HG03558 (cell line): ENCODE data around the gene PRKAG2.

Experiments used
- ATAC-seq: cut with Tn5 transposase; IDR thresholded peaks from one replicate; pipeline ENCODE4 v1.9.1; 2021; ENCODE audit warnings: moderate number of reproducible peaks; ENCODE audit not compliant: unreplicated experiment; ENCODE audit errors: extremely low read depth

The PRKAG2 gene

GRCh38 chr7:151691449-151691848, 185.5 kb downstream of the PRKAG2 start:
- ATAC-seq: no peak

DNA sequence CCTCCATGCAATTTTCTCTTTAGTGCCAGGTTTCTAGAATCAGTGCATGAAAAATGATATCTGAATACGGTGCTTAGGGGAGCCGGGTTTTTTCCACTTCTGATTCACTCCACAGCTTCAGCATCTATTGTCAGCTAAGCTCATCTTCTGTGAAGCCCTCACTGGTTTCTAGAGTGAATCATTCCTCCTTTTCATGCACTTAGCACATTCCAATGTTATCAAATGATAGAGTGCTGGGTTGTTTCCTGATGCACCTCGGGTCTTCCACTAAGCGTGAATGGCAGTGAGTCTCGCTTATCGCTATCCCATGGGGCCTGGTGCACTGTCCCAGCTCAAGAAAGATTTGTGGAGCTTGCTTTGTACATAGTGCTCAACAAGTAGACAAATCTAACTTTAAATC, 186.3 kb downstream of the PRKAG2 start:
- ATAC-seq: no peak

DNA sequence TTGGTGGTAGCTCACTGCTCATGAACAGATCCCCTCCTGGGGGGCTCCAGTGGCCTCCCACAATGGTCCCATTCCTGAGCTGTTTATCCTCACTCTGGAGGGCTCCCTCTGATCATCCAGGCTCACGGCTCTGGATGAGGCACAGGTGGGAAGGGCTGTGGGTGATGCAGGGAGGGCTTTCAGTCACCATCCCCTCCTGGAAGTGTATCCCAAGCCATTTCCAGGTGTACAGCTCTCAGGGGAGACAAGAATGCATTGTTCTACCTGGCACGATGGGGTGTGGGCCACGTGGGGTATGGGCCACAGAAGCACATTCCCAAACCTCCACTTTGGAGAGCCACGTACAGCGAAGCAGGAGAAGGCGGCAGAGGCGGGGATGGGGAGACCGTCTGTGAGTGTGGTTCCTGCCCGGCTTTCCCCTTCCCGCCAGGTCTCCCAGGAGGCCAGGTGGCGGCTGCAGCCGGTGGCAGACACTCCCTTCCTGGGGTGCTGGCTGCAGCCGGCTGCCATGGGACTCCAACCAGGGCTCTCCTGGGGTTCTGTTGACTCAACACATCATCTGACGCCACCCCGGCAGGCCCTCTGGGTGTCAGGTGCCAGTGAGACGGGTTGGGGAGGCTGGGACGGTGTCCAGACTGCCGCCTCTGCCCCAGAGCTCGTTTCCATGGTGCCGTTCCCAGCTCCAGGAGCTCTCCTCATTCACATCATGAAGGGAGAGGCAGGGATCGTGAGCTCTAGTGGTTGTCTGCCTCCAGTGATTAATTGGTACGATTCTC, 187.5 kb downstream of the PRKAG2 start:
- ATAC-seq: no peak

DNA sequence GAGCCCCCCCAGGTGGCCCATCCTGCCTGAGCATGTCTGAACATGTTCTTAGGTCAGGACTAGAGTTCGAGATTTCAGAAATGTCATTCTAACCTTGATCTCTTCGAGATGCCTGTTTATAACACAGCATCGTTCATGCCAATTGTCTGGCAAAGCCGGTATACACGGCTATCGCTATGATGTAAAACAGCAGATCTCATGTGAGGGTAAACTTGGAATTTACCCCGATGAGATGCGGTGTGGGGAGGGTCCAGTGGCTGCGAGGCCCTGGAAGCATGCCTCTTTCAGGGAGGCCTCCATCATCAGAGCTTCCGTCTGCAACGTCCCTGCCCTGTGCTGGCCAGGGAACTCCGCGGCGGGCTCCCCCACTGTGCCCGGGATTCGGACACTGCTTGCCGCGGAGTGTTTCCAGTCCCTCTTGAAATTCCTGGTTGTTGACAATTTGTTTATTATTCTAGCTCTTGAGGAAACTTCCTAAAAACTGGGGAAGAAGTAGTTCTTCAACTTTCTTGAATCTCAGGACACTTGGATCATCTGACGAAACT, 188.6 kb downstream of the PRKAG2 start:
- ATAC-seq: no peak

DNA sequence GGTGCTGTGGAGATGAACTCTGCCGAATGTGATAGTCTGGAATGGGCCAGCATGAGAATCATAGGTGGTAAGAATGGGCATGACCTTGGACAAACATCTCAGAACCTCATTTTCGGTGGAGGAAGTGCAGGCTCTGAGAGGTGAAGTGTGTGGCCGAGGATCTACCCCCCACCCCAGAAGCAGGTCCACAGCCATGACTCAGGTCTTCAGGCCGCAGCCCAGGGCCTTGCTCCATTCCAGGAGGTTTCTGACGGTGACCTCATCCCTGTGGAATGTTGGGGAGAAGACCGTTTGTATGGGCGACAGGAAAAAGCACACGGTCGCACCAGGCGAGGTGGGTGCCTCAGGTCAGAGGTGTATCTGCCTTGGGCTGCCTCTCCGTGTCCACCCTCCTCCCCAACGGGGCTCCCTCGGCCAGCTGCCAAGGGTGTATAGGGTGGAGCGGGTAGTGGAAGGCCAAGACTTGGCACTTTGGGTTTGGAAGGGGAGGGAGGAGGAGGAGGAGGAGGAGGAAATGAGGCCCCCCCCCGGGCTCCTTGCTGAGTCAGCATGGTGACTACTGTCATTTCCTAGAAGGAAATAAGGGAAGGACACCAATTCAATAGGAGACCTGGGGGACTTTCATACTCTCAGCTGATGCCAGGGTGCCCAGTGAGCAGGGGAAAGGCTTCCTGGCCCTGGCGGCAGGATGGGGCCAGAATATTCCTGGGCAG, 189.2 kb downstream of the PRKAG2 start:
- no peak for ATAC-seq

- ATAC-seq: no peak
Measured at GRCh38 chr7:151686826-151687225, 190.1 kb downstream of the PRKAG2 start.

- no peak for ATAC-seq
Measured at GRCh38 chr7:151686016-151686766, 190.7 kb downstream of the PRKAG2 start.

- ATAC-seq: no peak
Measured at GRCh38 chr7:151684408-151685175, 192.3 kb downstream of the PRKAG2 start.

DNA sequence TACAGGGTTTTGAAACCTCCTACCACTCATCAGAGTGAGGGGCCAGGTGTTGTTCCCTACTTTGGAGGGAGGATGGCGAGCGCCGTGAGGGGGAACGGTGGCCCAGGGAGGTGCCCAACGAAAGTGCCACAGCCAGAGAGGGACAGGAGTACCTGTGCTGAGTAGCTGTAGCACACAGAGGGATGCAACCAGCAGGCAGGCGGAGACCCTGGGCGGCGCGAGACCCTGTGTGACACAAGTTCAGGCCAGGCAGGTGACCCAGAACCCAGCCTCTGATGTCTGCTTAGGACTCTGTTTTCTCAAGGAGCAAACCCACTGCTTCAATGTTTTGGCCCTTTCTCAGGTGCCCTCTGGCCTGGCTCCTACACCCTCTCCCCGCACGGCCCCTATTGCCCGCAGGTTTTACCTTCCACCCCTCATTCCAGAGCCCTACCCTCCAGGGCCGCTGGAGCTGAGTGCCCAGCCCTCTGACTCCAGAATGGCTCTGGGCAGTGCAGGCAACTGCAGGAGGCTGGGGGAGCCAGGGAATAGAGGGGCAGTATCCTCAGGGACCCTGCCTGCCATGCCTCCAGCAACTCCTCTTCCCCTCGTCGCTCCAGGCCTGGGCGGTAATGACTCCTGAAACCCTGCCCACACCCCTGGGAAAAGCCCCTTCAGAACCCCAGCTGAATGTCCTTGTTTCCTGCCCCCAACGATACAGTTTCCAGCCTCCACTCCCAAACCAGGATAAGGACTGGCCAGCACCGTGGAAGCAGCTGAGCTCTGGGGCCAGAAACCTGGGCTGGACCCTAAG, 193.1 kb downstream of the PRKAG2 start:
- ATAC-seq: no peak

GRCh38 chr7:151682831-151683614, 193.9 kb downstream of the PRKAG2 start:
- ATAC-seq: no peak

- ATAC-seq: no peak
Measured at GRCh38 chr7:151681726-151682125, 195.2 kb downstream of the PRKAG2 start.

- ATAC-seq: no peak
Measured at GRCh38 chr7:151680810-151681209, 196.1 kb downstream of the PRKAG2 start.

- ATAC-seq: no peak
Measured at GRCh38 chr7:151679881-151680612, 196.9 kb downstream of the PRKAG2 start.

DNA sequence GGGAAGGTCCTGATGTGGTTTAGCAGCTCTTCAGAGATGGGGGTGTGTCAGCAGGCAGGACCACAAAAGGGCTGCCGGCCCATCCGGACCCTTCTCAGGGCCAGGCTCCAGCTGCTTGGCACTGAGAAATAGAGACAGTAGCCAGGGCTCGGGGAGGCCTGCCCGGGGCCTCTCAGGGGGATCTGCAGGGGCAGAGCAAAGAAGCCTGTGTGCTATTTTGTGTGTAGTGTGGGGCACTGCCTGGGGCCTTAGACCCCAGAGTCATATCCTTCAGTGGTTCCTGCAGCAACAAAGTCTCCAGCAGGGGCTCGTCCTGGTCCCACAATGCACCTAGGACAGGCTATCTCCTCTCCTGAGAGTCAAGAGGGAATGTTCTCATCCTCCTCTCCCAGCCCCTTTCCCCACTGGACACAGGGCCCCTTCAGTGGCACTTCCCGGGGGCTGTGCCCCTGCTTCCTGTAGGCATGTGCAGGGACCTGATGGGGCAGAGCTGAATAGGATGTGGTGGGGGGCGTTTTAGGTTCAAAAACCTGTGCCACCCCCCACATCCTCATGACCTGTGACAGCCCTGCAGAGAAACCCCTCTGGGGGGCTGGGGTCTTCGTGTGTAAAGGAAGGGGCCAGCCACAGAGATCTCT, 197.7 kb downstream of the PRKAG2 start:
- ATAC-seq: no peak

GRCh38 chr7:151678227-151678604, 198.7 kb downstream of the PRKAG2 start:
- ATAC-seq: no peak

DNA sequence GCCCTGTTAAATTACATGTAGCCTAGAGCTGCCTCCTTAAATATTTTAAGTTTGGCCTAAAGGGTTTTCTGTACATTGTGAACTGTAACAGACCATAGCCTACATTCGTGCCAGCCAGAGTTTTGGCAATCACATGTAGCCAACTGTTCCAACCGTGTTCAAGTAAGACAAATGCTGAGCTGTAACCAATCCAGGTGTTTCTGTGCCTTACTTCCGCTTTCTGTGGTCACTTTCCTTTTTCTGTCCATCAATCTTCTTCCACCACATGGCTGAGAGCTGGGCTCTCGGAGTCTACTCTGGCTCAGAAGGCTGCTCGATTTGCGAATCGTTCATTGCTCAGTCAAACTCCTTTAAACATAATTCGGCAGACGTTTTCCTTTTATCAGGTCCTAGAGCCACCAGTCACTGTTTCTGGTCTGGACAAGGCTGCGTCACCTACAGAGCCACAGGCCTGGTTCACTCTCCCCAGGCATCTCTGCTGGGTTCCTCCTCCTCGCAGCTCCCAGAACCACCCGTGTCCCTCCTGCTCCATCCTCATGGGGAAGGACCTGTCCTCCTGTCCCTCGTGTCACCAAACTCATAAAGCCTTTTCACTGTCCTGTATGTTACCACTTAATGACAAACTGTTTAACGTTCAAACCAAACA, 199.2 kb downstream of the PRKAG2 start:
- no peak for ATAC-seq

DNA sequence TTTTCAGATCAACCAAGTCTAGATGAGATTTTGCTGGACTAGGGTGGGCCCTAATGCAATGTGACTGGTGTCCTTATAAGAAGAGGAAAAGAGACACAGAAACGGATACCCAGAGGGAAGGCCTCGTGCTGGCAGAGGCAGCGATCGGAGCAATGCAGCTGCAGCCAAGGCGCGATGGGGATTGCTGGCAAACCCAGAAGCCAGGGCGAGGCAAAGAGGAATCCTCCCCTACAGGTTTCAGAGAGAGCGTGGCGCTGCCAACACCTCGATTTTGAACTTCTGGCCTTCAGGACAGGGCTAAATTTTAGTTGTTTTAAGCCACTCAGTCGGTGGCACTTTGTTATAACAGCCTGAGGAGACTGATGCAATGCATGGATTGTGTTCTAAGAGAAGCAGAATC, 200.2 kb downstream of the PRKAG2 start:
- no peak for ATAC-seq
